GM18909 (cell line): ENCODE data around the gene CITED2.
A peak's percentile ranks its signal among the peaks of the same experiment; 100 is the strongest.
"Not testable (repeated sequence)": the region's sequence is repeated elsewhere in the genome, so short reads cannot be mapped to it uniquely, and the experiment has no call there.

ENCODE experiments used
- ATAC-seq: cut with Tn5 transposase; IDR thresholded peaks from one replicate; pipeline ENCODE4 v1.9.1; 2021; ENCODE audit warnings: mild to moderate bottlenecking; ENCODE audit not compliant: unreplicated experiment, poor library complexity

The CITED2 gene

DNA sequence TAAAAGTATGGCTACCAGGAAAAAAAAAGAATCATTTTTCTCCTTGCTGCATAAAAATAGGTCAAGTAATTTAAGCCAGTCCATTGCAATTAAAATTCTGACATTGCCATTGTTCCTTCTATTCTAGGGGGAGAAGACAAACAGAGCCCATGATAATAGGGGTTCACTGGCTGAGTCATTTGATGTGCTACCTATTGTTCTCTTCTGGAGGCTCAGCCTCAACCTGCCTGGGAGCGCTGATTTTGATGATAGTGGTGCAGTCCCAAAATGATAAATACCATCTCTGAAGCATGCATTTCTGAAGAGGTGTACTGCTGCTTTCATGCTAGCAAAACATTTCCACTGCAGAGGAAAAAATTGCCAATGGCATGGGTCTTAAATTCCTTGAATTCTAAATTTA lies 5.8 kb downstream of the CITED2 start:
- no peak for ATAC-seq

DNA sequence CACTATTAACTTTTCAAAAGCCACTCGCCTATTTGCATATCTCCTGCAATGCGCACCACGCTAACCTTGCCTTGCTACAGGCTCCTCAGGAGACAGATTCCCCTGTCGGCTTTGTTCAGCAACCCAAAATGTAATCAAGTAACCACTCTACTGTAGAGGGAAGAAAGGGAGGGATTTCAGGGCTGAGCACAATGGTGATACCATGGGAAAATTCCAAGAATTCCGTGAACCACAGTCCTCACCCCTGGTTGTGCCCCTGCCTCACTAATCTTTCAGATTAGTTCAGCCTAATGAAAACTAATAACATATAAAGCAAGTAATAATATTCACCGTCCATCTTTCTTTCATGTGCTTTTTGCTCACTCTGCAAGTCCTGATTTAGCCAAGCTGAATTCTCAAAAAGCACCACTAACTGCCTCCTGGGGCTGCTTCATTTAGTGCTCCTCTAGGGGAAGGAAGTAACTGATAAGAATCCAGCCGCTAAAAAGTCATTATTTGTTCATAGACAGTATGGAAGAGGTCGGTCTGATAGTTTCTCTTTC lies 6.6 kb downstream of the CITED2 start:
- ATAC-seq = no peak

GRCh38 chr6:139364982-139365379 lies 9.5 kb downstream of the CITED2 start:
- ATAC-seq = no peak

DNA sequence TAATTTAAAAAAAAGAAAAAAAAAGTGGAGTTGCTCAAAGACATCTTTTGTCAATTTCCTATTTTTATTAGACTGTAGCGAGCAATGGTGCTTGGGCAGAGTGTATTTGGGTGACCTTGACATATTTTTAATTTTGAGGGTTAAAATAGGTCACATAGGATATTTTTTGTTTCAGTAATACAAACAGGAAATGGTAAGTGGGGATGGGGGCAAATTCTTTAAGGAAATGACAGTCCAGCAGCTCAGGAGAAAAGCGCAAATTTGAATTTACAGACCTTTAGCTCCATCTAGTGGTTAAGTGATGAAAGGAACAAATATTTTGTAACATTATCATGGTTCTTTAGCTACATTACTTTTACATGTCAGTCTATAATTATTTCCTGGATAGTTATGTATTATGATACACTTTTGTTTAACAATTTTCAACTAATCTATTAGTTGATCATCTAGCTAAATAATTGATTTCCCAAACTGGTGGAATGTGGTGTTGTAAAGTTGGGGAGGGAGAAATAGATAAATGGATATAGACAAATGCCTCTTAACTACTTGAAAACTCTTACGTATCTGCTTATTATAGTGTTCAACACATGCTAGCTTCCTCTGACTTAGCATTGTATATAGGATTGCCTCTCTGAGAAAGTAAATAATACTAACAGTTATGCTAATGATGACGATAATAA lies 10.0 kb downstream of the CITED2 start:
- ATAC-seq = peak; percentile 70

- ATAC-seq = not testable (repeated sequence)
These were observed 10.7 kb downstream of the CITED2 start for GRCh38 chr6:139363797-139364196.

DNA sequence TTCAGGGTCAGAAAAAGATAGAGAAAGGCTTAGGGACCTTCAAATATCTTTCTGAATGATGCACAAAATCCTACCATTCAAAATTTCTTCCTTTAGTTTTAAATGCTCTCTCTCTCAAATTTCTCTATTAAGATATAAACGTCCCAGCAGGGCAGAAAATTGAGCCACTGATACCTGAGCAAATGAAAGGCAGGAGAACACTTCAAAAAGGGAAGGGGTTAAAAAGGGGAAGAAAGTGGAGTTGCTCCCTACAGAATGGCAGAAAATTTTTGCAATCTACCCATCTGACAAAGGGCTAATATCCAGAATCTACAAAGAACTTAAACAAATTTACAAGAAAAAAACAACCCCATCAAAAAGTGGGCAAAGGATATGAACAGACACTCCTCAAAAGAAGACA lies 11.3 kb downstream of the CITED2 start:
- not testable (repeated sequence) for ATAC-seq

DNA sequence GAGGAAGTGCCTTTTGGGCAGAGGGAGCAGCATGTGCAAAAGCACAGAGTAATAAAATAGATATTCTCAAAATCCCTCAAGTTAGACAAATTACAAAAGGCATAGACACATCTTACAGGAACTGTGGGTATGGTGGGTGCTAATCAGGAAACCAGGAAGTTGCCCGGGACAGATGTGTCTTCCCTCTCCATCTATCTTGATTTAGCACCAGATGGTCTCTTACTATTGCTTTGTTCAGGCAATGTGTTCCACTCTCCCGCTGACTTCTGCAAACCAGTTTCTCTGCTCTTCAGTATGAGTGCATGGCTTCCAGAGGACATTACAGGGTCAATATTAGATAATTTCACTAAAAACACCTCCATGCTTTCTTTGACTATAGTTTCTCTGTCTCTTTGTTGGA lies 13.2 kb downstream of the CITED2 start:
- no peak for ATAC-seq

- ATAC-seq = no peak
These were observed 17.5 kb downstream of the CITED2 start for GRCh38 chr6:139356924-139357323.

GRCh38 chr6:139355777-139356445 lies 18.5 kb downstream of the CITED2 start:
- ATAC-seq = no peak

DNA sequence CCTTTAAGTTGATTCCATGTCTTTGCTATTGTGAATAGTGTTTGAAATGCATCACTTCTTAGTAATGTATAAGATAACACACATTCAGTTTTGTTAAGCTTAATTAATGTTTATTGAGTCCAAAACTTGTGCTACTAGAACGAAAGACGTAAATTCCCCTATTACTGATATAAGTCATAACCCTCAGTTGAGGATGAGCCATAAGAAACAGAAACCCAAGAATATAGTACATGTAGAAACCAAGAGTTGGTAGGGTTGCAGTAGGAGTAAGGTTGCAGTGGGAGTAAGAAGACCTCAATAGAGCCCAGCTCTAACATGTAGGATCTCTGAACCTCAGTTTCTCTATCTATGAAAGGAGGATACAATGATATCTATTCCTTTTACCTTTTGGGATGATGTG lies 19.3 kb downstream of the CITED2 start:
- no peak for ATAC-seq

- ATAC-seq = no peak
These were observed 20.3 kb downstream of the CITED2 start for GRCh38 chr6:139354189-139354588.

GRCh38 chr6:139349464-139350020 lies 24.9 kb downstream of the CITED2 start:
- ATAC-seq = no peak

DNA sequence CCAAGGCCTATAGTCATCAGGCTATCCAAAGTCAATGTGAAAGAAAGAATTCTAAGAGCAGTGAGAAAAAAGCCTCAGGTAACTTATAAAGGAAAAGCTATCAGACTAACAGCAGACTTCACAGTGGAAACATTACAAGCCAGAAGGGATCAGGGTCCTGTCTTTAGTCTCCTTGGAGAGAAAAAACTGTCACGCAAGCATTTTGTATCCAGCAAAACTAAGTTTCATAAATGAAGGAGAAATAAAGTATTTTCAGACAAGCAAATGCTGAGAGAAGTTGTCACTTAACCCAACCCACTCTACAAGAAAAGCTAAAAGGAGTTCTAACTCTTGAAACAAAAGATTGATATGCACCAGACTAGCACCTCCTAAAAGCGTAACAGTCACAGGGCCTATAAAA lies 28.1 kb downstream of the CITED2 start:
- ATAC-seq = no peak

DNA sequence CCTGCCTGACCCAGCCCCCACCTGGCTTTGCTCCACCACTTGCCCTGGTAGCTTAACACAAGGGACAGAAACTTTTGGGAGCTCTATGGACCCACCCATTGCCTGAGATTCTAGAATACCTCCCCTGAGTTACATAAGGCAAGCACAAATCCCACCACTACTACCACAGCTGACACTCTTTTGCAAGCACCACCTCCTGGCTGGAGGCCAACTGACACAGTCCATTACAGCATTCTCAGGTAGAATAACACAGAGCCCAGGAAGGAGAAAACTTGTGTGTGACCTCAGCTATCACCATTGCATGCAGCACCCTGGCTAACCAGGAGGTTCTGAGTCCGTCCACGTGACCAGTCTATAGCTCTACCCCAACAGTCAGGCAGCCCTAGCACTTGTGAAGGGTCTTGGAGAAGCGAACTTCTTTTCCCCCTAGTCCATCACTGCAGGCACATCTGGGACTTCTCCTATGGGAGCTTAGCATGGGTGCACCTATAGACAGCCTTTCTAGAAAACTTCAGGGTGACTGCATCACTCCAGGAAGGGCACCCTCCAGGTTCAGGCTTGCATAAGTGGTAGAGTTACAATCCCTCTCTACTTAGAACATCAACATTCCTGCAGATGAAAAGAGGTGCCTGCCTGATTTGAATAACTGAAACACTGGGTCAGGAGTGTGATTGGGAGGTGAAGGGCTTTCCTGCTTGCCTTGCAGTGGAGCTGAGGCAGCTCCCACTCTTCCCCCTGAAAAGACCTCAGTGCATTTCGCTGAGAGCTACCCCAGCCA lies 30.1 kb downstream of the CITED2 start:
- ATAC-seq = no peak

GRCh38 chr6:139343052-139343750 lies 31.2 kb downstream of the CITED2 start:
- ATAC-seq = no peak

DNA sequence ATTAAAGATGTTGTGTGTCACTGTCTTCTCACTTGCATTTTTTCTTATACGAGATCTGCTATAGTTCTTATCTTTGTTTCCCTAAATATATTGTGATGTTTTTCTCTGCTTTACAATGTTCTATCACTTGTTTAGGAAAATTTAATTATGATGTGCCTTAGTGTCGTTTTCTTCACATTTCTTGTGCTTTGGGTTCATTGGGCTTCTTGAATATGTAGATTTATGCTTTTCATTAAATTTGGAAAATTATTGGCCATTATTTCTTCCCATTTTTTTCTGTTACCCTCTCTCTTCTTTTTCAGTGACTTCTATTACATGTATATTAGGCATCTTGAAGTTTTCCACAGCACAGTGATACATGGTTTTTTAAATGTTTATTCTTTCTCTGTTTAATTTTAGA lies 33.4 kb downstream of the CITED2 start:
- no peak for ATAC-seq

- no peak for ATAC-seq
These were observed 35.7 kb downstream of the CITED2 start for GRCh38 chr6:139338795-139339194.

DNA sequence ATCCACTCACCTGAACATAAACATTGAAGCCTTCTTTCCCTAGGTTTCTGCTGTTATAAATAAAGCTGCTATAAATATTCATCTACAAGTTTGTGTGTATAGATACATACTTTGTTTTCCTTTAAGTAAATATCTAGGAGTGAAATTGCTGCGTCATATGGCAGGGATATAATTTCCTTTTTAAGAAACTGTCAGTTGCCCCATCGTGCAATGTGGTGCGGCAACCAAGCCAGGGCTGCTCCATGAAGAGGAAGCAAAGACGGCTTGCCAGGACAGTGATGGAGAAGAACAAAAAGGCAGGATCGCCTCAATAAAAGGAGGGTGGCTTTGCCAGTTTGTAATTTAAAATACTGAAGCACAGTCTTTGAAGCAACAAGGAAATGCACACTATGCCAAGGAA lies 36.6 kb downstream of the CITED2 start:
- ATAC-seq = no peak

GRCh38 chr6:139337001-139337400 lies 37.4 kb downstream of the CITED2 start:
- no peak for ATAC-seq

GRCh38 chr6:139336488-139336887 lies 38.0 kb downstream of the CITED2 start:
- peak; percentile 50 for ATAC-seq
